ENCODE results near the gene KIRREL3.

GRCh38 chr11:126857860-126858808 lies 142.4 kb downstream of the KIRREL3 start:
- TF ChIP-seq CTCF (IDR thresholded peaks at IDR 0.05) (no peak), POLR2A (IDR thresholded peaks at IDR 0.05) (no peak)

Data from esophagus squamous epithelium (tissue), 4 donors.